Measurements from ENCODE around the gene WDFY3.

DNA sequence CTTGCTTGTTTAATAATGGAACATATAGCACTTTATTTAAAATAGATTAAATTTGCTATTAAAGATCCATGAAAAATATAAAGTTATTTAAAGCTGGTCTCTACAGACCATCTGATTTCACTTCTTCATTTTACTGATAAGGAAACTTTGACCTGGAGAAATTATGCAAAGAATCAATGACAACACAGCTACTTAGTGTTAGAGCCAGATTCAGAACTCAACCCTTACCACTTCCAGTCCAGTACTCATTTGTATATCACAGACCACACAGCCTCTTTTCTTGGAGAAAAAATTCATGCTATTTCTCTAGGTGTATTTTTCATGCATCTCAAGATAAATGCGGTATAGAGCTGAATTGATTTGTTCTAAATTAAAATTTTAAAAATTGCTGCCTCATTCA lies 34.0 kb downstream of the WDFY3 start:
- no peak for TF ChIP-seq CTCF (IDR thresholded peaks at IDR 0.05 in 2 of 3, conservative IDR thresholded peaks at IDR 0.05 in 1 of 3; ENCODE audit: borderline replicate concordance in 1 of 3, insufficient read depth in 1 of 3, low read depth in 2 of 3, low read length in 2 of 3)
- no peak for TF ChIP-seq REST (IDR thresholded peaks at IDR 0.05; ENCODE audit: low read depth)
- no peak for TF ChIP-seq CEBPB (IDR thresholded peaks at IDR 0.05; ENCODE audit: low read depth)
- no peak for TF ChIP-seq POLR2A (IDR thresholded peaks at IDR 0.05; ENCODE audit: borderline replicate concordance, extremely low read depth, insufficient read depth, insufficient read length)
- no peak for TF ChIP-seq SP1 (IDR thresholded peaks at IDR 0.05; ENCODE audit: low read depth)
- no peak for TF ChIP-seq EGR1 (IDR thresholded peaks at IDR 0.05; ENCODE audit: low read depth)
- no peak for TF ChIP-seq POLR2AphosphoS5 (IDR thresholded peaks at IDR 0.05; ENCODE audit: low read depth, low read length)
- no peak for TF ChIP-seq RAD21 (IDR thresholded peaks at IDR 0.05; ENCODE audit: low read depth)
- no peak for TF ChIP-seq EZH2 (IDR thresholded peaks at IDR 0.05)
- TF ChIP-seq, protein P1, sequence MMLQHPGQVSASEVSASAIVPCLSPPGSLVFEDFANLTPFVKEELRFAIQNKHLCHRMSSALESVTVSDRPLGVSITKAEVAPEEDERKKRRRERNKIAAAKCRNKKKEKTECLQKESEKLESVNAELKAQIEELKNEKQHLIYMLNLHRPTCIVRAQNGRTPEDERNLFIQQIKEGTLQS (IDR thresholded peaks at IDR 0.05): no peak
- TF ChIP-seq JUND (IDR thresholded peaks at IDR 0.05): no peak

Data from HCT116 (cell line).